ENCODE data around the gene ATP7B. TPM values are rescaled to one million over a fixed set of nuclear protein-coding genes. Genes with fewer than 3 reads are reported as not detected.

Gene ATP7B
- total RNA-seq, 4 donors from 2014 or later, result 3.2 to 8.1 (median 6.7) TPM

DNA sequence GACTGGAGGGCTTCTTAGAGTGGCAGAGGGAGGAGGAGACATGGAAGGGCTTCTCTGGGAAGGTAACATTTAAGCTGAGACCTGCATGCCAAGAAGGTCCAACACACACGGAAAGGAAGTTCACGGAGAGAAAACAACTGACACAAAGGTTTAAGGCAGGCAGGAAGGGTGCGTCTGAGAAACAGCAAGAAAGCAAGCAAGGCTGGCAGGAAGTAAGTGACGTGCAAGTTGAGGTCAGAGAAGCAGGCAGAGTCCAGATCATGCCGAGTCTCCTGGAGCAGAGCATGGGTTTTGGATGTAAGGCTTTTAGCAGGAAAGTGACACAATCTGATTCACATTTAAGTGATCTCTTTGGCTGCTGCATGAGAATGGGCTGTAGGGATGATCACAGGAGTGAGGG, 60.5 kb downstream of the ATP7B start:
- TF ChIP-seq EP300 (IDR thresholded peaks at IDR 0.05) (no peak), POLR2AphosphoS5 (IDR thresholded peaks at IDR 0.05) (no peak), POLR2A (IDR thresholded peaks at IDR 0.05) (no peak)
- TF ChIP-seq, protein P1, sequence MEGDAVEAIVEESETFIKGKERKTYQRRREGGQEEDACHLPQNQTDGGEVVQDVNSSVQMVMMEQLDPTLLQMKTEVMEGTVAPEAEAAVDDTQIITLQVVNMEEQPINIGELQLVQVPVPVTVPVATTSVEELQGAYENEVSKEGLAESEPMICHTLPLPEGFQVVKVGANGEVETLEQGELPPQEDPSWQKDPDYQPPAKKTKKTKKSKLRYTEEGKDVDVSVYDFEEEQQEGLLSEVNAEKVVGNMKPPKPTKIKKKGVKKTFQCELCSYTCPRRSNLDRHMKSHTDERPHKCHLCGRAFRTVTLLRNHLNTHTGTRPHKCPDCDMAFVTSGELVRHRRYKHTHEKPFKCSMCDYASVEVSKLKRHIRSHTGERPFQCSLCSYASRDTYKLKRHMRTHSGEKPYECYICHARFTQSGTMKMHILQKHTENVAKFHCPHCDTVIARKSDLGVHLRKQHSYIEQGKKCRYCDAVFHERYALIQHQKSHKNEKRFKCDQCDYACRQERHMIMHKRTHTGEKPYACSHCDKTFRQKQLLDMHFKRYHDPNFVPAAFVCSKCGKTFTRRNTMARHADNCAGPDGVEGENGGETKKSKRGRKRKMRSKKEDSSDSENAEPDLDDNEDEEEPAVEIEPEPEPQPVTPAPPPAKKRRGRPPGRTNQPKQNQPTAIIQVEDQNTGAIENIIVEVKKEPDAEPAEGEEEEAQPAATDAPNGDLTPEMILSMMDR (IDR thresholded peaks at IDR 0.05), result no peak
- ATAC-seq, result no peak
- no peaks in the 10 kb centered on the region for H3K4me1 ChIP-seq
- peaks cover 0 to 58% of the 10 kb centered on the region in 2 donors for H3K36me3 ChIP-seq
- H3K9me3 ChIP-seq, result no peaks in the 10 kb centered on the region
- H3K4me3 ChIP-seq, result no peak overlapping the region
- 84 to 93% methylated on average over 3 to 5 of the region's 5 CpGs for WGBS, 2 donors (ENCODE audit: low coverage in 1 of 2)
- no peaks in the 10 kb centered on the region for H3K27me3 ChIP-seq
- H3K27ac ChIP-seq, result no peak overlapping the region

DNA sequence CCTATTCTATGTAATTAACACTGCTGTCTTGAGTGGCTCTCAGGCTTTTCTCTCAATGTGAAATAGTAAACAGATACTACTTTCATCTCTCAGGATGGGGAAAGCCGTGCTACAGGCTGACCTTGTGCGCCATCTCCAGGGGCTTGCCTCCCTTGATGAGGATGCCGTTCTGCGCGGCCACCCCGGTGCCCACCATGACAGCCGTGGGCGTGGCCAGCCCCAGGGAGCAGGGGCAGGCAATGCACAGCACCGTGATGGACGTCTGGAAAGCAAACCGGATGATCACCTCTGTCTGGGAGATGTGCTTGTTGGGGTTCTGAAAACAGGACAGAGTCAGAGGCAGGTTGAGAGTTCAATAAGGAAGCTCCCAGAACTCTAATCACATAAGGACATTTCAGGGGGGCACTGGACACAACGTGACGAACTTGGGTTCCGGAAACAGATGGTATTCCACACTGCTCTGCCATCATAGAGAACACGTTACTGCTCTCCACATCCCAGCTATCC, 65.0 kb downstream of the ATP7B start:
- no peak for TF ChIP-seq POLR2AphosphoS5 (IDR thresholded peaks at IDR 0.05)
- H3K27me3 ChIP-seq, result no peaks in the 10 kb centered on the region
- H3K9me3 ChIP-seq, result no peaks in the 10 kb centered on the region
- H3K36me3 ChIP-seq, result peaks cover 0 to 76% of the 10 kb centered on the region in 2 donors
- WGBS, 2 donors (ENCODE audit: low coverage in 1 of 2), result 96% methylated on average over 3 to 6 of the region's 15 CpGs
- ATAC-seq, result no peak
- no peak overlapping the region for H3K27ac ChIP-seq
- H3K4me1 ChIP-seq, result no peaks in the 10 kb centered on the region
- H3K4me3 ChIP-seq, result no peak overlapping the region

DNA sequence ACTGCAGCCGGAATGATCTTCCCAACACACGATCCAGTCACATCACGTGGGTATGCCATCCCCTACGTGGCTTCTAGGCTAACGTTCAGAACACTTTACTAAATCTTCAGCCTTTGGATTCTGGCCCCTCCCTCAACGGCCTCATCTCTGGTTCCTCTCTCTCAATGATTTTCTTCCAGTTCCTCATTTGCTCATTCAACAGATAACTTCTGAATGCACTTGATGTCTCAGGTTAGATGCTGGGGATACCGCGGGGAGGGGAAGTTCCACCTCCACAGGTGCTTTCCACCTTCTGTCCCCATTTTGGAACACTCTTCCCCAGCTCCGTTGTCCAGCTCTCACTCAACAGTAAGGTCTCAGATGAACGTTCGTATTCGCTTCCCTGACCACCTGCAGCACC, 66.1 kb downstream of the ATP7B start:
- TF ChIP-seq EP300 (IDR thresholded peaks at IDR 0.05) (no peak), POLR2A (IDR thresholded peaks at IDR 0.05) (no peak), POLR2AphosphoS5 (IDR thresholded peaks at IDR 0.05) (no peak)
- TF ChIP-seq, protein P1 (IDR thresholded peaks at IDR 0.05), result no peak
- no peaks in the 10 kb centered on the region for H3K9me3 ChIP-seq
- peaks cover 0 to 79% of the 10 kb centered on the region in 2 donors for H3K36me3 ChIP-seq
- H3K4me1 ChIP-seq, result no peaks in the 10 kb centered on the region
- no peaks in the 10 kb centered on the region for H3K27me3 ChIP-seq
- no peak overlapping the region for H3K4me3 ChIP-seq
- ATAC-seq, result no peak
- WGBS, 2 donors (ENCODE audit: low coverage in 1 of 2), result 83 to 86% methylated on average over 9 to 12 of the region's 12 CpGs
- no peak overlapping the region for H3K27ac ChIP-seq

DNA sequence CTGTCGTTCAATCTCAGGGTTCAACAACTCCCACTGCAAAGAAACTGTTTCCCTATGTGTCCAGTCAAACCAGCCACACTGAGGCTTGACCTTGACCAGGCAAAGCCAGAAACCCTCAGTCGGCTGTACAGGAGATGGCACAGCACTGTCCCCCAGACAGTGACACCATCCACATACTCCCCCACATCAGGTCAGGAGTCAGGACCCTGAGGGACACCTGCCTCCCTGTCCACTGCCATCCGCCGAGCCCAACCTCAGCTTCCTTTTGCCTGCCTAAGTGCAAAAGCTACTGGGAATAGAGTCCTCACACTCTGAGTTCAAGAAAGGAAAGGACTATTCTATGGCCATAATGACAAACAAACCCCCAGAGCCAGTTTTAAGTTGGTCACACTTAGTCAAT, 66.8 kb downstream of the ATP7B start:
- no peak overlapping the region for H3K27ac ChIP-seq
- ATAC-seq, result no peak

DNA sequence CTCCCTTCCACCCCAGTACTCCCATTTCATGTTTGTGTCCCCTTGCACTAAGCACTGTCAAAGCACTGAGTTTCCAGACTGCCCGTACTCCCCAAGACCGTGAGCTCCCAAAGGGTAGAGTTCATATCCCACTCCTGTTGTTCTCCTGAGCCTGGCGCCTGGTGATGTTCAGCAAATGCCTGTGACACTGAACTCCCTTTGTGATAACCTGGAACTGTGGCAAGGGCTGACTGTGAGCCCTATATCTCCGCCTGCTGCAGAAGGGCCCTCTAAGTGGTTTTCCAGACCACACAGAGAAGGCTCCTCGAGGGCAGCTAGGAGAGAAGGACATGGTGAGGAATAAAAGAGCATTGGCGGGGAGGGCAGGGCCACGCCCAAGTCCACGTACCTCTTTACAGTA, 67.5 kb downstream of the ATP7B start:
- WGBS, 2 donors (ENCODE audit: low coverage in 1 of 2), result 78% methylated on average over 8 of the region's 8 CpGs; no CpG with 5 or more reads in 1 of the 2 donors

More for the DNA sequence above, 66.8 kb downstream of the ATP7B start:
- H3K4me3 ChIP-seq, result no peak overlapping the region
- no peaks in the 10 kb centered on the region for H3K4me1 ChIP-seq
- no peaks in the 10 kb centered on the region for H3K9me3 ChIP-seq
- peaks cover 0 to 80% of the 10 kb centered on the region in 2 donors for H3K36me3 ChIP-seq
- H3K27me3 ChIP-seq, result no peaks in the 10 kb centered on the region
- no CpG with 5 or more reads among the region's 4 CpGs for WGBS, 2 donors (ENCODE audit: low coverage in 1 of 2)
- no peak for TF ChIP-seq POLR2A (IDR thresholded peaks at IDR 0.05)
- TF ChIP-seq, protein P1 (IDR thresholded peaks at IDR 0.05), result no peak
- TF ChIP-seq POLR2AphosphoS5 (IDR thresholded peaks at IDR 0.05), result no peak
- TF ChIP-seq EP300 (IDR thresholded peaks at IDR 0.05), result no peak

More for the DNA sequence above, 67.5 kb downstream of the ATP7B start:
- peaks cover 0 to 80% of the 10 kb centered on the region in 2 donors for H3K36me3 ChIP-seq
- H3K4me3 ChIP-seq, result no peak overlapping the region
- ATAC-seq, result no peak
- H3K27me3 ChIP-seq, result no peaks in the 10 kb centered on the region
- no peaks in the 10 kb centered on the region for H3K9me3 ChIP-seq
- no peak overlapping the region for H3K27ac ChIP-seq
- no peaks in the 10 kb centered on the region for H3K4me1 ChIP-seq
- TF ChIP-seq, protein P1 (IDR thresholded peaks at IDR 0.05), result no peak
- TF ChIP-seq POLR2AphosphoS5 (IDR thresholded peaks at IDR 0.05) (no peak), EP300 (IDR thresholded peaks at IDR 0.05) (no peak), POLR2A (IDR thresholded peaks at IDR 0.05) (no peak)

Data from gastroesophageal sphincter (tissue), 4 donors.